H1 (cell line): Measurements from ENCODE around the gene TET1.

Experiments
- CTCF ChIP-seq, 3 experiments: IDR thresholded peaks; 1 replicate in 2 of 3; 2 replicates in 1 of 3; pipeline versions ENCODE4 v1.5.1 to v1.6.1; 2011; ENCODE audit warnings: low read length in 3 of 3, mild to moderate bottlenecking in 3 of 3, inconsistent platforms in 2 of 3, low read depth in 1 of 3, moderate library complexity in 1 of 3; ENCODE audit not compliant: insufficient read depth in 1 of 3; ENCODE audit errors: control extremely low read depth in 1 of 3
- EZH2 ChIP-seq: fragments of 200-600 bp; sonication (generic); IDR thresholded peaks from 2 replicates; pipeline ENCODE4 v1.7.1; 2012; ENCODE audit warnings: low read depth, mild to moderate bottlenecking, moderate library complexity, low read length, inconsistent platforms; ENCODE audit not compliant: severe bottlenecking
- FOSL1 ChIP-seq: IDR thresholded peaks from 2 replicates; pipeline ENCODE4 v1.6.1; 2011; ENCODE audit warnings: mild to moderate bottlenecking, low read depth, low read length, moderate library complexity; ENCODE audit not compliant: insufficient read depth
- GTF2F1 ChIP-seq: IDR thresholded peaks from 2 replicates; pipeline ENCODE4 v1.6.1; 2012; ENCODE audit warnings: low read depth, low read length, improper control_type of control experiment, borderline replicate concordance
- HDAC6 ChIP-seq: IDR thresholded peaks from one replicate; pipeline ENCODE4 v1.7.1; 2012; ENCODE audit warnings: low read depth, mild to moderate bottlenecking, inconsistent platforms, low read length, moderate library complexity
- POLR2A ChIP-seq, 2 experiments: IDR thresholded peaks; 1 replicate in 1 of 2; 2 replicates in 1 of 2; pipeline ENCODE4 v1.6.1; 2011; ENCODE audit warnings: low read depth in 2 of 2, low read length in 2 of 2, mild to moderate bottlenecking in 2 of 2; ENCODE audit errors: control extremely low read depth in 1 of 2
- SIN3A ChIP-seq, 2 experiments: IDR thresholded peaks in 1 of 2; conservative IDR thresholded peaks in 1 of 2; 2 replicates each; pipeline ENCODE4 v1.6.1; 2011 to 2012; ENCODE audit warnings: low read length in 2 of 2, improper control_type of control experiment in 1 of 2, low read depth in 1 of 2, mild to moderate bottlenecking in 1 of 2
- SP1 ChIP-seq: IDR thresholded peaks from 2 replicates; pipeline ENCODE4 v1.6.1; 2011; ENCODE audit warnings: low read depth, low read length
- USF2 ChIP-seq: IDR thresholded peaks from 2 replicates; pipeline ENCODE4 v1.6.1; 2011; ENCODE audit warnings: low read length, improper control_type of control experiment

- no peak for TF ChIP-seq FOSL1
- TF ChIP-seq GTF2F1, result no peak
- TF ChIP-seq POLR2A (IDR thresholded peaks at IDR 0.05; ENCODE audit: control extremely low read depth in 1 of 2, low read depth in 2 of 2, low read length in 2 of 2), result no peak
- no peak for TF ChIP-seq CTCF (IDR thresholded peaks at IDR 0.05; ENCODE audit: control extremely low read depth in 1 of 3, insufficient read depth in 1 of 3, low read depth in 1 of 3, low read length in 3 of 3)
- no peak for TF ChIP-seq HDAC6
- TF ChIP-seq USF2, result no peak
- TF ChIP-seq EZH2, result no peak
- TF ChIP-seq SIN3A (conservative IDR thresholded peaks at IDR 0.05 in 1 of 2, IDR thresholded peaks at IDR 0.05 in 1 of 2; ENCODE audit: low read depth in 1 of 2, low read length in 2 of 2), result no peak
- no peak for TF ChIP-seq SP1
These were observed 73.1 kb downstream of the TET1 start for GRCh38 chr10:68633281-68633680.
